ENCODE data around the gene N4BP3.
A peak's percentile ranks its signal among the peaks of the same experiment; 100 is the strongest.

The N4BP3 gene

GRCh38 chr5:178112545-178112944 is 787 bp upstream of the N4BP3 start:
- peaks cover 7 to 22% of the 10 kb centered on the region in 2 donors for H3K27me3 ChIP-seq (ENCODE audit: control insufficient read depth in 2 of 2, insufficient read depth in 2 of 2, low read length in 2 of 2)
- H3K4me3 ChIP-seq (ENCODE audit: low read length in 2 of 2), result no peak overlapping the region
- H3K27ac ChIP-seq (ENCODE audit: low read depth in 2 of 2, low read length in 2 of 2), result no peak overlapping the region
- peaks cover 20 to 27% of the 10 kb centered on the region in 2 donors for H3K4me1 ChIP-seq (ENCODE audit: control insufficient read depth in 2 of 2, insufficient read depth in 2 of 2, low read length in 2 of 2)
- H3K9ac ChIP-seq (ENCODE audit: low read depth in 1 of 2, low read length in 2 of 2), result no peak overlapping the region
- H3K9me3 ChIP-seq (ENCODE audit: control insufficient read depth in 2 of 2, low read length in 2 of 2), result no peaks in the 10 kb centered on the region
- H3K36me3 ChIP-seq (ENCODE audit: control insufficient read depth in 2 of 2, insufficient read depth in 2 of 2, low read length in 2 of 2), result no peaks in the 10 kb centered on the region

GRCh38 chr5:178113841-178114324 is 551 bp downstream of the N4BP3 start:
- H3K27ac ChIP-seq (ENCODE audit: low read depth in 2 of 2, low read length in 2 of 2), result peak overlapping the region in 1 of 2 donors; percentile 32
- peak overlapping the region; percentile 57 to 63 for H3K4me3 ChIP-seq (ENCODE audit: low read length in 2 of 2)
- H3K4me1 ChIP-seq (ENCODE audit: control insufficient read depth in 2 of 2, insufficient read depth in 2 of 2, low read length in 2 of 2), result peaks cover 18 to 22% of the 10 kb centered on the region in 2 donors
- no peaks in the 10 kb centered on the region for H3K9me3 ChIP-seq (ENCODE audit: control insufficient read depth in 2 of 2, low read length in 2 of 2)
- no peaks in the 10 kb centered on the region for H3K36me3 ChIP-seq (ENCODE audit: control insufficient read depth in 2 of 2, insufficient read depth in 2 of 2, low read length in 2 of 2)
- H3K27me3 ChIP-seq (ENCODE audit: control insufficient read depth in 2 of 2, insufficient read depth in 2 of 2, low read length in 2 of 2), result peaks cover 7 to 22% of the 10 kb centered on the region in 2 donors
- peak overlapping the region in 1 of 2 donors; percentile 24 for H3K9ac ChIP-seq (ENCODE audit: low read depth in 1 of 2, low read length in 2 of 2)

DNA sequence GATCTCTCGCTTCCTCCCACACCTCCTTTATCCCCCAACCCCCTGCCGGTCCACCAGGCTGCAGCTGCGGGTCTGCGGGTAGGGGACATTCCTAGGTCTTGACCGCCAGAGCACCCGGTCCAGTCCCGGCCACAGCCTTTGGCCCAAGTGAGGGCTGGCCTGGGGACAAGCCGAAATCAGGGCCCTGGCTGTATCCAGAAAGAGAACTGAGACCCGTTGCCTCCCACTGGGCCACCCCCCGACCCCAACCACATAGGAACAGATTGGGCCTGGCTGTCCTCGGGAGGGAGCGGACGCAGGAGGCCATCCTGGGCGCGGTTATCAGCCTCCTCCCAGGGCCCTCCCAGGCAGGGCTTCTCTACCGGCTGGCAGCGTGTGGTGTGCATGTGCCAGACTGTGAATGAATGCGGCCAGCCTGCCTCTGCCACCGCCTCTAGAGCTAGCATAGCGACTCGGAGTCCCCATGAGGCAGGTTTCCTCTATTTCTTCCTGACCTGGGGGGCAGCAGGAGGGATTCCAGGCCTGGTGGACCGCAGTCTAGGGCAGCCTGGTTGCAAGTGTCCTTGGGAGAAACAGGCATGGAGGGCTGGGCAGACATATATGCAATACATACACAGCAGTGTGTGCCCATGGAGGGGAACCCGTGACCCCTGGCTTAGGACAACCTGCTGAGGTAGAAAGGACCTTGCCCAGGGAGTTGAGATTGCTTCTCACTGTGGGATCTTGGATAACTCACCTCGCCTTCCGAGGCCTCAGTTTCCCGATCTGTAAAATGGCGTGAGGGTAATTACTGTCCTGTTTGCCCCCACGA is 1.2 kb downstream of the N4BP3 start:
- H3K27me3 ChIP-seq (ENCODE audit: control insufficient read depth in 2 of 2, insufficient read depth in 2 of 2, low read length in 2 of 2), result peaks cover 7 to 22% of the 10 kb centered on the region in 2 donors
- peaks cover 15 to 18% of the 10 kb centered on the region in 2 donors for H3K4me1 ChIP-seq (ENCODE audit: control insufficient read depth in 2 of 2, insufficient read depth in 2 of 2, low read length in 2 of 2)
- peak overlapping the region in 1 of 2 donors; percentile 32 for H3K27ac ChIP-seq (ENCODE audit: low read depth in 2 of 2, low read length in 2 of 2)
- peak overlapping the region; percentile 57 to 63 for H3K4me3 ChIP-seq (ENCODE audit: low read length in 2 of 2)
- H3K36me3 ChIP-seq (ENCODE audit: control insufficient read depth in 2 of 2, insufficient read depth in 2 of 2, low read length in 2 of 2), result no peaks in the 10 kb centered on the region
- H3K9me3 ChIP-seq (ENCODE audit: control insufficient read depth in 2 of 2, low read length in 2 of 2), result no peaks in the 10 kb centered on the region
- peak overlapping the region in 1 of 2 donors; percentile 24 for H3K9ac ChIP-seq (ENCODE audit: low read depth in 1 of 2, low read length in 2 of 2)

GRCh38 chr5:178115136-178115813 is 1.9 kb downstream of the N4BP3 start:
- Histone ChIP-seq H3K27ac (ENCODE audit: low read depth in 2 of 2, low read length in 2 of 2) (peak overlapping the region in 1 of 2 donors; percentile 9), H3K4me1 (ENCODE audit: control insufficient read depth in 2 of 2, insufficient read depth in 2 of 2, low read length in 2 of 2) (peaks cover 15 to 18% of the 10 kb centered on the region in 2 donors), H3K9ac (ENCODE audit: low read depth in 1 of 2, low read length in 2 of 2) (no peak overlapping the region), H3K9me3 (ENCODE audit: control insufficient read depth in 2 of 2, low read length in 2 of 2) (no peaks in the 10 kb centered on the region), H3K27me3 (ENCODE audit: control insufficient read depth in 2 of 2, insufficient read depth in 2 of 2, low read length in 2 of 2) (peaks cover 7 to 22% of the 10 kb centered on the region in 2 donors), H3K4me3 (ENCODE audit: low read length in 2 of 2) (no peak overlapping the region), H3K36me3 (ENCODE audit: control insufficient read depth in 2 of 2, insufficient read depth in 2 of 2, low read length in 2 of 2) (no peaks in the 10 kb centered on the region)

- H3K4me1 ChIP-seq (ENCODE audit: control insufficient read depth in 2 of 2, insufficient read depth in 2 of 2, low read length in 2 of 2), result peaks cover 18% of the 10 kb centered on the region in 2 donors
- H3K27ac ChIP-seq (ENCODE audit: low read depth in 2 of 2, low read length in 2 of 2), result no peak overlapping the region
- H3K9me3 ChIP-seq (ENCODE audit: control insufficient read depth in 2 of 2, low read length in 2 of 2), result no peaks in the 10 kb centered on the region
- H3K9ac ChIP-seq (ENCODE audit: low read depth in 1 of 2, low read length in 2 of 2), result no peak overlapping the region
- H3K4me3 ChIP-seq (ENCODE audit: low read length in 2 of 2), result no peak overlapping the region
- peaks cover 7 to 22% of the 10 kb centered on the region in 2 donors for H3K27me3 ChIP-seq (ENCODE audit: control insufficient read depth in 2 of 2, insufficient read depth in 2 of 2, low read length in 2 of 2)
- no peaks in the 10 kb centered on the region for H3K36me3 ChIP-seq (ENCODE audit: control insufficient read depth in 2 of 2, insufficient read depth in 2 of 2, low read length in 2 of 2)
Measured at GRCh38 chr5:178115814-178116142, 2.4 kb downstream of the N4BP3 start.

GRCh38 chr5:178116143-178116885 is 3.0 kb downstream of the N4BP3 start:
- no peak overlapping the region for H3K9ac ChIP-seq (ENCODE audit: low read depth in 1 of 2, low read length in 2 of 2)
- peaks cover 23 to 24% of the 10 kb centered on the region in 2 donors for H3K4me1 ChIP-seq (ENCODE audit: control insufficient read depth in 2 of 2, insufficient read depth in 2 of 2, low read length in 2 of 2)
- no peak overlapping the region for H3K4me3 ChIP-seq (ENCODE audit: low read length in 2 of 2)
- H3K27me3 ChIP-seq (ENCODE audit: control insufficient read depth in 2 of 2, insufficient read depth in 2 of 2, low read length in 2 of 2), result peaks cover 7 to 22% of the 10 kb centered on the region in 2 donors
- no peaks in the 10 kb centered on the region for H3K9me3 ChIP-seq (ENCODE audit: control insufficient read depth in 2 of 2, low read length in 2 of 2)
- H3K36me3 ChIP-seq (ENCODE audit: control insufficient read depth in 2 of 2, insufficient read depth in 2 of 2, low read length in 2 of 2), result no peaks in the 10 kb centered on the region
- H3K27ac ChIP-seq (ENCODE audit: low read depth in 2 of 2, low read length in 2 of 2), result no peak overlapping the region

DNA sequence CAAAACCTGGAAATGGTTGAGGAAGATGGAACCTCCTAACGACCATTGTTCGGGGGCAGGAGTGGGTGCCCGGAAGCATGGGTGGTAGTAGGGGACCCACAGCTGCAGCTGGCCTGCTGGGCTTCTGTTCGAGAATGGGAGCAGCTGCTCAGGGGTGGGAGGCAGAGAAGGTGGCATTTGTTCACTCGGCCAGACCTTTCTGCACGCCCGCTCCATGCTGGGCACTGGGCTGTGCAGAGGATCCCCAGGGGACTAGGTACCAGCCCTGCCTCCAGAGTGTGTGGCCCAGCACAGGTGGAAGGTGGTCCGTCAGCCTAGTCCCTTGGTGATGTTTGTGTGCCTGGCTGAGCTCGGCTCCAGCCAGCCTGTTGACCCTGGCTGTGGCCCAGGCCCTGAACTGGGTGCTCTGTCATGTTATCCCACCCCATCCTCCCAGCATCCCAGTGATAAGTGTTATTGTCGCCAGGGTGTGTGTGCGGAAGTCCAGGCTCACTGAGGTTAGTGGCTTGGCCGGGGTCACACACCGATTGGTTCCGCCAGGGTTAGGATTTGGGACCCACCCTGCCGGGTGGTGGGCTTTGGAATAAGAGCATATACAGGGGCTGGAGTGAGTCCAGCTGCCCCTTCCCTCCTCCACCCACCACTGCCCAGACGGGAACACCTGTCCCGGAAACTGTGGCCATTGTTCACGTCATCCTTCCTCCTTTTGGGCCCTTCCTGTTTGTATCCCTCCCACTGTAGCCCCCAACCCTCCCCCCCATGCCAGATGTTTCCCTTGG is 4.8 kb downstream of the N4BP3 start:
- Histone ChIP-seq H3K4me1 (ENCODE audit: control insufficient read depth in 2 of 2, insufficient read depth in 2 of 2, low read length in 2 of 2) (peaks cover 24 to 27% of the 10 kb centered on the region in 2 donors), H3K27me3 (ENCODE audit: control insufficient read depth in 2 of 2, insufficient read depth in 2 of 2, low read length in 2 of 2) (peaks cover 7 to 22% of the 10 kb centered on the region in 2 donors), H3K9ac (ENCODE audit: low read depth in 1 of 2, low read length in 2 of 2) (no peak overlapping the region), H3K4me3 (ENCODE audit: low read length in 2 of 2) (no peak overlapping the region), H3K36me3 (ENCODE audit: control insufficient read depth in 2 of 2, insufficient read depth in 2 of 2, low read length in 2 of 2) (no peaks in the 10 kb centered on the region), H3K9me3 (ENCODE audit: control insufficient read depth in 2 of 2, low read length in 2 of 2) (no peaks in the 10 kb centered on the region), H3K27ac (ENCODE audit: low read depth in 2 of 2, low read length in 2 of 2) (no peak overlapping the region)

DNA sequence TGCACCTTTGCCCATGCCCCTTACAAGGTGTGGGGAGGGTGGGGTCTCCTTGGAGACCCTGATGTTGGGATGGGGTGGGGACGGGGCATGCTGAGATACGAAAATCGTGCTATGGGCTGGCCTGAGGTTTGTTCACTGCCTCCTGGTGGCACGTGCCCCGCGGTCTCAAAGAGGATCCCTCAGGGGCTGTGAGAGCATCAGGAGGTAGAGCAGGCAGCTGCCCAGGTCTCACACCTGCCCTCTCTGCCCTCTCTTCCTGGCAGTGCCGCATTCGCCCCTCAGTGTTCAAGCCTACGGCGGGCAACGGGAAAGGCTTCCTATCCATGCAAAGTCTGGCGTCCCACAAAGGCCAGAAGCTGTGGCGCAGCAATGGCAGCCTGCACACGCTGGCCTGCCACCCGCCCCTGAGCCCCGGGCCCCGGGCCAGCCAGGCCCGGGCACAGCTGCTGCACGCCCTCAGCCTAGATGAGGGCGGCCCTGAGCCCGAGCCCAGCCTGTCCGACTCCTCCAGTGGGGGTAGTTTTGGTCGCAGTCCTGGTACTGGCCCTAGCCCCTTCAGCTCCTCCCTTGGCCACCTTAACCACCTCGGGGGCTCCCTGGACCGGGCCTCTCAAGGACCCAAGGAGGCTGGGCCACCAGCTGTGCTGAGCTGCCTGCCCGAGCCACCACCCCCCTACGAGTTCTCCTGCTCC is 6.7 kb downstream of the N4BP3 start:
- Histone ChIP-seq H3K9ac (ENCODE audit: low read depth in 1 of 2, low read length in 2 of 2) (no peak overlapping the region), H3K27me3 (ENCODE audit: control insufficient read depth in 2 of 2, insufficient read depth in 2 of 2, low read length in 2 of 2) (peaks cover 7 to 17% of the 10 kb centered on the region in 2 donors), H3K4me3 (ENCODE audit: low read length in 2 of 2) (no peak overlapping the region), H3K4me1 (ENCODE audit: control insufficient read depth in 2 of 2, insufficient read depth in 2 of 2, low read length in 2 of 2) (peaks cover 14 to 15% of the 10 kb centered on the region in 2 donors), H3K9me3 (ENCODE audit: control insufficient read depth in 2 of 2, low read length in 2 of 2) (no peaks in the 10 kb centered on the region), H3K36me3 (ENCODE audit: control insufficient read depth in 2 of 2, insufficient read depth in 2 of 2, low read length in 2 of 2) (no peaks in the 10 kb centered on the region), H3K27ac (ENCODE audit: low read depth in 2 of 2, low read length in 2 of 2) (no peak overlapping the region)

Measured in mucosa of rectum (tissue), 2 donors.